ENCODE data around the gene PHC2.

Gene PHC2

GRCh38 chr1:33374336-33375105 lies 56.4 kb downstream of the PHC2 start:
- no peaks in the 10 kb centered on the region for H3F3A ChIP-seq (ENCODE audit: insufficient read depth)
- H3K9ac ChIP-seq (ENCODE audit: low read length): no peak overlapping the region
- H3K27ac ChIP-seq (ENCODE audit: low read depth, low read length): no peak overlapping the region

GRCh38 chr1:33373606-33374005 lies 57.3 kb downstream of the PHC2 start:
- H3K79me2 ChIP-seq (ENCODE audit: insufficient read depth, low read length): no peaks in the 10 kb centered on the region
- H3K4me3 ChIP-seq (ENCODE audit: insufficient read depth, low read length, poor library complexity, severe bottlenecking): no peak overlapping the region
- H3K9me2 ChIP-seq (replicated peaks; ENCODE audit: insufficient read depth, low read length): no peaks in the 10 kb centered on the region
- no peak overlapping the region for H2AFZ ChIP-seq (ENCODE audit: low read depth, low read length, severe bottlenecking)
- H3K9ac ChIP-seq (ENCODE audit: low read length): no peak overlapping the region
- H3K9me3 ChIP-seq (ENCODE audit: insufficient read depth, low read length): no peaks in the 10 kb centered on the region
- TF ChIP-seq CTCF (IDR thresholded peaks at IDR 0.05; ENCODE audit: insufficient read depth, low read length, poor library complexity, severe bottlenecking) (no peak), EZH2phosphoT487 (conservative IDR thresholded peaks at IDR 0.05; ENCODE audit: low read length) (no peak)
- no peaks in the 10 kb centered on the region for H3K27me3 ChIP-seq (ENCODE audit: low read length)
- H3F3A ChIP-seq (ENCODE audit: insufficient read depth): no peaks in the 10 kb centered on the region
- no peak overlapping the region for H3K4me2 ChIP-seq (ENCODE audit: low read depth, low read length, poor library complexity, severe bottlenecking)
- no peak overlapping the region for H3K27ac ChIP-seq (ENCODE audit: low read depth, low read length)
- H3K36me3 ChIP-seq (ENCODE audit: low read length): no peaks in the 10 kb centered on the region
- H4K20me1 ChIP-seq (ENCODE audit: low read depth, low read length): no peaks in the 10 kb centered on the region

More at GRCh38 chr1:33374336-33375105, 56.4 kb downstream of the PHC2 start:
- H3K36me3 ChIP-seq (ENCODE audit: low read length): no peaks in the 10 kb centered on the region
- no peaks in the 10 kb centered on the region for H3K27me3 ChIP-seq (ENCODE audit: low read length)
- H3K9me2 ChIP-seq (replicated peaks; ENCODE audit: insufficient read depth, low read length): no peaks in the 10 kb centered on the region
- no peak overlapping the region for H2AFZ ChIP-seq (ENCODE audit: low read depth, low read length, severe bottlenecking)
- H3K79me2 ChIP-seq (ENCODE audit: insufficient read depth, low read length): no peaks in the 10 kb centered on the region
- H3K4me3 ChIP-seq (ENCODE audit: insufficient read depth, low read length, poor library complexity, severe bottlenecking): no peak overlapping the region
- H3K4me2 ChIP-seq (ENCODE audit: low read depth, low read length, poor library complexity, severe bottlenecking): no peak overlapping the region
- no peaks in the 10 kb centered on the region for H3K9me3 ChIP-seq (ENCODE audit: insufficient read depth, low read length)
- no peaks in the 10 kb centered on the region for H4K20me1 ChIP-seq (ENCODE audit: low read depth, low read length)
- no peak for TF ChIP-seq EZH2phosphoT487 (conservative IDR thresholded peaks at IDR 0.05; ENCODE audit: low read length)
- no peak for TF ChIP-seq CTCF (IDR thresholded peaks at IDR 0.05; ENCODE audit: insufficient read depth, low read length, poor library complexity, severe bottlenecking)

GRCh38 chr1:33372677-33373076 lies 58.2 kb downstream of the PHC2 start:
- no peak overlapping the region for H3K27ac ChIP-seq (ENCODE audit: low read depth, low read length)
- no peaks in the 10 kb centered on the region for H3K27me3 ChIP-seq (ENCODE audit: low read length)
- no peak overlapping the region for H2AFZ ChIP-seq (ENCODE audit: low read depth, low read length, severe bottlenecking)
- no peaks in the 10 kb centered on the region for H3K9me2 ChIP-seq (replicated peaks; ENCODE audit: insufficient read depth, low read length)
- no peak overlapping the region for H3K9ac ChIP-seq (ENCODE audit: low read length)
- H3K4me3 ChIP-seq (ENCODE audit: insufficient read depth, low read length, poor library complexity, severe bottlenecking): no peak overlapping the region
- TF ChIP-seq CTCF (IDR thresholded peaks at IDR 0.05; ENCODE audit: insufficient read depth, low read length, poor library complexity, severe bottlenecking) (no peak), EZH2phosphoT487 (conservative IDR thresholded peaks at IDR 0.05; ENCODE audit: low read length) (no peak)
- no peak overlapping the region for H3K4me2 ChIP-seq (ENCODE audit: low read depth, low read length, poor library complexity, severe bottlenecking)
- no peaks in the 10 kb centered on the region for H4K20me1 ChIP-seq (ENCODE audit: low read depth, low read length)
- H3K79me2 ChIP-seq (ENCODE audit: insufficient read depth, low read length): no peaks in the 10 kb centered on the region
- H3F3A ChIP-seq (ENCODE audit: insufficient read depth): no peaks in the 10 kb centered on the region
- H3K36me3 ChIP-seq (ENCODE audit: low read length): no peaks in the 10 kb centered on the region
- H3K9me3 ChIP-seq (ENCODE audit: insufficient read depth, low read length): no peaks in the 10 kb centered on the region
